ENCODE measurements around the gene HSD17B11. TPM values are rescaled to one million over a fixed set of nuclear protein-coding genes. Genes with fewer than 3 reads are reported as not detected.
"Not testable (repeated sequence)": the region's sequence is repeated elsewhere in the genome, so short reads cannot be mapped to it uniquely, and the experiment has no call there.

HSD17B11 gene
- total RNA-seq, 1 donor from 2014 or later: 12.9 TPM

- Histone ChIP-seq H3K36me3 (ENCODE audit: control insufficient read depth, insufficient read depth, low read length) (no peaks in the 10 kb centered on the region), H3K27me3 (ENCODE audit: control insufficient read depth, insufficient read depth, low read length) (no peaks in the 10 kb centered on the region), H3K4me3 (ENCODE audit: low read depth, low read length) (no peak overlapping the region)
- DNase-seq (ENCODE audit: low read depth): no peak
- TF ChIP-seq CTCF (IDR thresholded peaks at IDR 0.05; ENCODE audit: insufficient read depth, low read length, poor library complexity, severe bottlenecking): no peak
Observed at GRCh38 chr4:87316961-87317360, 74.0 kb downstream of the HSD17B11 start.

GRCh38 chr4:87315000-87315399 is 76.0 kb downstream of the HSD17B11 start:
- H3K27me3 ChIP-seq (ENCODE audit: control insufficient read depth, insufficient read depth, low read length); H3K4me3 ChIP-seq (ENCODE audit: low read depth, low read length); DNase-seq (ENCODE audit: low read depth); H3K36me3 ChIP-seq (ENCODE audit: control insufficient read depth, insufficient read depth, low read length): not testable (repeated sequence)

- H3K36me3 ChIP-seq (ENCODE audit: control insufficient read depth, insufficient read depth, low read length): no peaks in the 10 kb centered on the region
Observed at GRCh38 chr4:87313756-87314155, 77.2 kb downstream of the HSD17B11 start.

DNA sequence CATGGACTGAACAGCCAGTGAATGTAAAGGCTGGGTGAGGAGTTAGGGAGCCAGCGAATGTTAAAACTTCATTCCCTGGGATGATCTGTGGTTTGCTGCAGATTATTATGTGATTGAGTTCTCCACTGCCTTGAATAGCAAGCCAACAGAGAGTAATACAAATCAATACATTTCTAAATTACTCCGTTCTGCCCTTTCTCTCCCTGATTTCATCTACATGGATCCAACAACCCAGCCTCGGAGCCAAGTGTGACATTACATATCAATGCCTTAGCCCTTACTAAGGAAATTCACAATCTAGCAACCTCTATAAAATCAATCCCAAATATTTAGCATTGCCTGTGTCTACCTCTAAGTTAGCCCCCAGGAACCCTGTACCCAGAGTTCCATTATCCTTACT is 79.3 kb downstream of the HSD17B11 start:
- H3K4me3 ChIP-seq (ENCODE audit: low read depth, low read length): no peak overlapping the region
- H3K36me3 ChIP-seq (ENCODE audit: control insufficient read depth, insufficient read depth, low read length): no peaks in the 10 kb centered on the region
- TF ChIP-seq CTCF (IDR thresholded peaks at IDR 0.05; ENCODE audit: insufficient read depth, low read length, poor library complexity, severe bottlenecking): no peak

More at GRCh38 chr4:87313756-87314155, 77.2 kb downstream of the HSD17B11 start:
- H3K27me3 ChIP-seq (ENCODE audit: control insufficient read depth, insufficient read depth, low read length): no peaks in the 10 kb centered on the region
- TF ChIP-seq CTCF (IDR thresholded peaks at IDR 0.05; ENCODE audit: insufficient read depth, low read length, poor library complexity, severe bottlenecking): no peak
- no peak for DNase-seq (ENCODE audit: low read depth)
- no peak overlapping the region for H3K4me3 ChIP-seq (ENCODE audit: low read depth, low read length)

DNA sequence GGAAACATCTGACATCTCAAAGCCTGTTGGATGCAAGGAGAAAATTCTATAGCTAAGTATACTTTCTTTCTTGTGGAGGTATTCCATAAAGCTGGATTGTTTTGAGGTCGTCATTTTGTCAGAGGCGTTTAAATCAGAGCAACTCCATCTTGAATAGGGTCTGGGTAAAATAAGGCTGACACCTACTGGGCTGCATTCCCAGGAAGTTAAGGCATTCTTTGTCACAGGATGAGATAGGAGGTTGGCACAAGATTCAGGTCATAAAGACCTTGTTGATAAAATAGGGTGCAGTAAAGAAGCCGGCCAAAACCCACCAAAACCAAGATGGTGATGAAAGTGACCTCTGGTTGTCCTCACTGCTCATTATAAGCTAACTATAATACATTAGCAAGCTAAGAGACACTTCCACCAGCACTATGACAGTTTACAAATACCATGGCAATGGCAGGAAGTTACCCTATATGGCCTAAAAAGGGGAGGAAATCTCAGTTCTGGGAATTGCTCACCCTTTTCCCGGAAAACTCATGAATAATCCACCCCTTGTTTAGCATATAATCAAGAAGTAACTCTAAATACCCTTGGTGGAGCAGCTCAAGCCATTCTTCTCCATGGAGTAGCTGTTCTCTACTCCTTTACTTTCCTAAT is 80.2 kb downstream of the HSD17B11 start:
- no peaks in the 10 kb centered on the region for H3K27me3 ChIP-seq (ENCODE audit: control insufficient read depth, insufficient read depth, low read length)
- H3K4me3 ChIP-seq (ENCODE audit: low read depth, low read length): no peak overlapping the region
- DNase-seq (ENCODE audit: low read depth): no peak
- no peak for TF ChIP-seq CTCF (IDR thresholded peaks at IDR 0.05; ENCODE audit: insufficient read depth, low read length, poor library complexity, severe bottlenecking)
- H3K36me3 ChIP-seq (ENCODE audit: control insufficient read depth, insufficient read depth, low read length): no peaks in the 10 kb centered on the region

More for the DNA sequence above, 79.3 kb downstream of the HSD17B11 start:
- no peaks in the 10 kb centered on the region for H3K27me3 ChIP-seq (ENCODE audit: control insufficient read depth, insufficient read depth, low read length)
- DNase-seq (ENCODE audit: low read depth): no peak

- TF ChIP-seq CTCF (IDR thresholded peaks at IDR 0.05; ENCODE audit: insufficient read depth, low read length, poor library complexity, severe bottlenecking): no peak
- Histone ChIP-seq H3K27me3 (ENCODE audit: control insufficient read depth, insufficient read depth, low read length) (no peaks in the 10 kb centered on the region), H3K4me3 (ENCODE audit: low read depth, low read length) (no peak overlapping the region), H3K36me3 (ENCODE audit: control insufficient read depth, insufficient read depth, low read length) (no peaks in the 10 kb centered on the region)
- DNase-seq (ENCODE audit: low read depth): no peak
Observed at GRCh38 chr4:87309625-87310024, 81.4 kb downstream of the HSD17B11 start.
